K562 (cell line): Measurements from ENCODE around the gene ARID3B. TPM values are rescaled to one million over a fixed set of nuclear protein-coding genes. Genes with fewer than 3 reads are reported as not detected.
A peak's percentile ranks its signal among the peaks of the same experiment; 100 is the strongest.

Experiments
- CHAMP1 ChIP-seq: fragments of 450-650 bp; IDR thresholded peaks from 2 replicates; pipeline ENCODE4 v1.6.1; 2016; ENCODE audit warnings: mild to moderate bottlenecking
- CHD2 ChIP-seq: IDR thresholded peaks from 2 replicates; pipeline ENCODE4 v1.6.1; 2011; ENCODE audit warnings: low read depth, low read length
- GABPB1 ChIP-seq: sonication (generic); formaldehyde crosslinking; IDR thresholded peaks from 2 replicates; pipeline ENCODE4 v1.8.0; 2022; ENCODE audit warnings: mild to moderate bottlenecking, missing genetic modification reagents
- JUN ChIP-seq, 2 experiments: sonication (generic) in 1 of 2; formaldehyde crosslinking in 1 of 2; IDR thresholded peaks; 2 replicates each; pipeline versions ENCODE4 v1.6.1 to v1.8.0; 2012 to 2022; ENCODE audit warnings: borderline replicate concordance in 2 of 2, mild to moderate bottlenecking in 2 of 2, improper control_type of control experiment in 1 of 2, low read depth in 1 of 2, low read length in 1 of 2, missing genetic modification reagents in 1 of 2
- LEF1 ChIP-seq: fragments of 450-650 bp; IDR thresholded peaks from 2 replicates; pipeline ENCODE4 v1.6.1; 2016; ENCODE audit warnings: mild to moderate bottlenecking
- MEF2D ChIP-seq: conservative IDR thresholded peaks from 2 replicates; pipeline ENCODE4 v1.6.1; 2016; ENCODE audit warnings: low read depth, missing genetic modification characterization, missing compliant biosample characterization
- MYNN ChIP-seq, 2 experiments: sonication (generic); formaldehyde crosslinking in 1 of 2; IDR thresholded peaks; 2 replicates each; pipeline versions ENCODE4 v1.5.0 to v1.6.1; 2016 to 2020; ENCODE audit warnings: antibody characterized with exemption in 1 of 2, missing genetic modification reagents in 1 of 2
- NFATC3 ChIP-seq: fragments of 450-650 bp; IDR thresholded peaks from 2 replicates; pipeline ENCODE4 v1.6.1; 2017; ENCODE audit warnings: mild to moderate bottlenecking
- NFIC ChIP-seq: fragments of 450-650 bp; IDR thresholded peaks from 2 replicates; pipeline ENCODE4 v1.6.1; 2017; ENCODE audit warnings: mild to moderate bottlenecking, inconsistent platforms
- NFXL1 ChIP-seq: fragments of 450-650 bp; formaldehyde crosslinking; IDR thresholded peaks from 2 replicates; pipeline ENCODE4 v1.4.0; 2021; ENCODE audit warnings: mild to moderate bottlenecking
- TBL1XR1 ChIP-seq, 2 experiments: IDR thresholded peaks; 2 replicates each; pipeline ENCODE4 v1.6.1; 2012; ENCODE audit warnings: improper control_type of control experiment in 2 of 2, low read length in 2 of 2, mild to moderate bottlenecking in 1 of 2
- ZNF584 ChIP-seq: fragments of 200-800 bp; sonication (Bioruptor generic); IDR thresholded peaks from 2 replicates; pipeline ENCODE4 v1.6.1; 2016; ENCODE audit warnings: low read depth, mild to moderate bottlenecking, missing genetic modification characterization, missing compliant biosample characterization
- ZNF644 ChIP-seq: fragments of 200-800 bp; sonication (Bioruptor generic); IDR thresholded peaks from 2 replicates; pipeline ENCODE4 v1.6.1; 2016; ENCODE audit warnings: low read depth, missing genetic modification characterization, missing compliant biosample characterization
- ZSCAN29 ChIP-seq: fragments of 450-650 bp; IDR thresholded peaks from 2 replicates; pipeline ENCODE4 v1.6.1; 2017
- polyA plus RNA-seq, 8 experiments: library from polyadenylated mRNA; depleted of rRNA in 4 of 8; stranded (reverse) in 5 of 8; unstranded in 3 of 8; fragments of >200 nt; fragmentation: Nextera tagmentation in 2 of 8; fragmentation: Illumina TruSeq in 1 of 8; extraction: Ambion mirVana in 2 of 8; extraction: Trizol in 1 of 8; gene quantifications; 2 replicates each; pipeline versions ENCODE4 v1.2.1 to v1.2.3, GENCODE V29; 2011 to 2014; ENCODE audit warnings: inconsistent platforms in 1 of 8, missing spikeins in 1 of 8
- total RNA-seq, 7 experiments: library from RNA; depleted of rRNA in 6 of 7; stranded (reverse); fragments of >200 nt in 6 of 7; fragmentation: Illumina TruSeq in 2 of 7; extraction: Trizol in 2 of 7; gene quantifications; 2 replicates each; pipeline versions ENCODE4 v1.2.1 to v1.2.3, GENCODE V29; 2011 to 2021; ENCODE audit warnings: low replicate concordance in 1 of 7
- TF ChIP-seq, protein P1 (sequence below), 2 experiments: fragments of 250-450 bp in 1 of 2; fragments of 450-650 bp in 1 of 2; sonication (Bioruptor Pico) in 1 of 2; IDR thresholded peaks; 2 replicates each; pipeline versions ENCODE4 v1.6.1 to v1.8.0; 2016 to 2021; ENCODE audit warnings: mild to moderate bottlenecking in 2 of 2, moderate library complexity in 2 of 2, missing compliant biosample characterization in 1 of 2, missing genetic modification characterization in 1 of 2
- TF ChIP-seq, protein P2 (sequence below): fragments of 450-650 bp; IDR thresholded peaks from 2 replicates; pipeline ENCODE4 v1.6.1; 2018; ENCODE audit not compliant: partially characterized antibody
- TF ChIP-seq, protein P3 (sequence below): fragments of 250-450 bp; sonication (Bioruptor Pico); IDR thresholded peaks from 2 replicates; pipeline ENCODE4 v1.8.0; 2021; ENCODE audit warnings: borderline replicate concordance, mild to moderate bottlenecking, moderate library complexity; ENCODE audit not compliant: poor library complexity, severe bottlenecking
- TF ChIP-seq, protein P4 (sequence below), 2 experiments: fragments of 450-650 bp in 1 of 2; sonication (generic) in 1 of 2; formaldehyde crosslinking in 1 of 2; IDR thresholded peaks in 1 of 2; conservative IDR thresholded peaks in 1 of 2; 2 replicates each; pipeline versions ENCODE4 v1.6.1 to v1.8.1; 2016 to 2023; ENCODE audit warnings: mild to moderate bottlenecking in 2 of 2, moderate library complexity in 2 of 2, inconsistent platforms in 1 of 2, missing genetic modification reagents in 1 of 2

The ARID3B gene
- total and polyA plus RNA-seq, 9 of the 15 experiments (the other 6 are each of a cell fraction or from before 2014, with no cell fraction given) = 0.32 to 15.1 (median 7.1) TPM

GRCh38 chr15:74598126-74598842 lies 57.3 kb downstream of the ARID3B start (continued):
- TF ChIP-seq JUN (IDR thresholded peaks at IDR 0.05; ENCODE audit: borderline replicate concordance, low read depth, low read length) (peak; percentile 19; the same call in 1 of the 2 replicates), JUN (CRISPR knock-in tag; IDR thresholded peaks at IDR 0.05; ENCODE audit: borderline replicate concordance) (no peak), CHAMP1 (no peak), MEF2D (no peak), NFXL1 (CRISPR knock-in tag) (no peak), MYNN (IDR thresholded peaks at IDR 0.05) (peak; percentile 74), MYNN (CRISPR knock-in tag; IDR thresholded peaks at IDR 0.05) (no peak), NFIC (peak; percentile 74), GABPB1 (CRISPR knock-in tag) (no peak), TBL1XR1 (IDR thresholded peaks at IDR 0.05; ENCODE audit: low read length in 2 of 2) (no peak; a peak in 1 of 4 replicates), LEF1 (peak; percentile 75; the same call in 1 of the 2 replicates), CHD2 (peak; percentile 84), NFATC3 (0 out of 2 replicates have a peak, but pooled peaks have one; percentile 54), ZSCAN29 (no peak), ZNF584 (no peak), ZNF644 (tag) (no peak)
- TF ChIP-seq, protein P1, sequence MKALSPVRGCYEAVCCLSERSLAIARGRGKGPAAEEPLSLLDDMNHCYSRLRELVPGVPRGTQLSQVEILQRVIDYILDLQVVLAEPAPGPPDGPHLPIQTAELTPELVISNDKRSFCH (CRISPR knock-in tag; IDR thresholded peaks at IDR 0.05) = no peak
- TF ChIP-seq, protein P1 (tag; IDR thresholded peaks at IDR 0.05) = 0 out of 2 replicates have a peak, but pooled peaks have one; percentile 61
- TF ChIP-seq, protein P2, sequence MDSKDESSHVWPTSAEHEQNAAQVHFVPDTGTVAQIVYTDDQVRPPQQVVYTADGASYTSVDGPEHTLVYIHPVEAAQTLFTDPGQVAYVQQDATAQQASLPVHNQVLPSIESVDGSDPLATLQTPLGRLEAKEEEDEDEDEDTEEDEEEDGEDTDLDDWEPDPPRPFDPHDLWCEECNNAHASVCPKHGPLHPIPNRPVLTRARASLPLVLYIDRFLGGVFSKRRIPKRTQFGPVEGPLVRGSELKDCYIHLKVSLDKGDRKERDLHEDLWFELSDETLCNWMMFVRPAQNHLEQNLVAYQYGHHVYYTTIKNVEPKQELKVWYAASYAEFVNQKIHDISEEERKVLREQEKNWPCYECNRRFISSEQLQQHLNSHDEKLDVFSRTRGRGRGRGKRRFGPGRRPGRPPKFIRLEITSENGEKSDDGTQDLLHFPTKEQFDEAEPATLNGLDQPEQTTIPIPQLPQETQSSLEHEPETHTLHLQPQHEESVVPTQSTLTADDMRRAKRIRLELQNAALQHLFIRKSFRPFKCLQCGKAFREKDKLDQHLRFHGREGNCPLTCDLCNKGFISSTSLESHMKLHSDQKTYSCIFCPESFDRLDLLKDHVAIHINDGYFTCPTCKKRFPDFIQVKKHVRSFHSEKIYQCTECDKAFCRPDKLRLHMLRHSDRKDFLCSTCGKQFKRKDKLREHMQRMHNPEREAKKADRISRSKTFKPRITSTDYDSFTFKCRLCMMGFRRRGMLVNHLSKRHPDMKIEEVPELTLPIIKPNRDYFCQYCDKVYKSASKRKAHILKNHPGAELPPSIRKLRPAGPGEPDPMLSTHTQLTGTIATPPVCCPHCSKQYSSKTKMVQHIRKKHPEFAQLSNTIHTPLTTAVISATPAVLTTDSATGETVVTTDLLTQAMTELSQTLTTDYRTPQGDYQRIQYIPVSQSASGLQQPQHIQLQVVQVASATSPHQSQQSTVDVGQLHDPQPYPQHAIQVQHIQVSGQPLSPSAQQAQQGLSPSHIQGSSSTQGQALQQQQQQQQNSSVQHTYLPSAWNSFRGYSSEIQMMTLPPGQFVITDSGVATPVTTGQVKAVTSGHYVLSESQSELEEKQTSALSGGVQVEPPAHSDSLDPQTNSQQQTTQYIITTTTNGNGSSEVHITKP = peak; percentile 16
- TF ChIP-seq, protein P3, sequence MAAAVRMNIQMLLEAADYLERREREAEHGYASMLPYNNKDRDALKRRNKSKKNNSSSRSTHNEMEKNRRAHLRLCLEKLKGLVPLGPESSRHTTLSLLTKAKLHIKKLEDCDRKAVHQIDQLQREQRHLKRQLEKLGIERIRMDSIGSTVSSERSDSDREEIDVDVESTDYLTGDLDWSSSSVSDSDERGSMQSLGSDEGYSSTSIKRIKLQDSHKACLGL = no peak
- TF ChIP-seq, protein P4, sequence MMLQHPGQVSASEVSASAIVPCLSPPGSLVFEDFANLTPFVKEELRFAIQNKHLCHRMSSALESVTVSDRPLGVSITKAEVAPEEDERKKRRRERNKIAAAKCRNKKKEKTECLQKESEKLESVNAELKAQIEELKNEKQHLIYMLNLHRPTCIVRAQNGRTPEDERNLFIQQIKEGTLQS (IDR thresholded peaks at IDR 0.05) = no peak; the same call in 1 of the 2 replicates
- TF ChIP-seq, protein P4 (CRISPR knock-in tag; conservative IDR thresholded peaks at IDR 0.05) = no peak
